Fibroblast of skin of left quadriceps (primary cell): ENCODE results near the gene HM13.
A peak's percentile ranks its signal among the peaks of the same experiment; 100 is the strongest.
"Not testable (repeated sequence)": the region's sequence is repeated elsewhere in the genome, so short reads cannot be mapped to it uniquely, and the experiment has no call there.

Experiments
- DNase-seq, 2 experiments: peaks; one replicate each; pipeline ENCODE4 v3.0.0-alpha.2; 2013; ENCODE audit warnings: low read depth in 2 of 2

Gene HM13

GRCh38 chr20:31514154-31515071, at the start of gene HM13:
TSS of gene HM13 (plus strand) at chr20:31514442. CDS start at chr20:31514552, 110 bp downstream.
- DNase-seq: peak; percentile 69 to 74

- DNase-seq: not testable (repeated sequence)
Measured at GRCh38 chr20:31470946-31471345, 43.3 kb upstream of the HM13 start.

GRCh38 chr20:31472395-31473330, 41.6 kb upstream of the HM13 start:
- no peak for DNase-seq

GRCh38 chr20:31473331-31474096, 40.7 kb upstream of the HM13 start:
- DNase-seq: no peak

GRCh38 chr20:31474097-31474436, 40.2 kb upstream of the HM13 start:
- DNase-seq: no peak

GRCh38 chr20:31474758-31475427, 39.3 kb upstream of the HM13 start, which contains the start of the genes DEFB124 and REM1:
TSS of gene DEFB124 (minus strand) at chr20:31475127. CDS start at chr20:31473013, 2,114 bp downstream.
TSS of gene REM1 (plus strand) at chr20:31475288. CDS start at chr20:31476446, 1,158 bp downstream.
- DNase-seq: no peak

- no peak for DNase-seq
Measured at GRCh38 chr20:31475472-31476293, 38.6 kb upstream of the HM13 start.

GRCh38 chr20:31476294-31476585, 38.0 kb upstream of the HM13 start:
- no peak for DNase-seq

GRCh38 chr20:31476643-31477215, 37.5 kb upstream of the HM13 start:
- DNase-seq: no peak

GRCh38 chr20:31484001-31484400, 30.2 kb upstream of the HM13 start:
- no peak for DNase-seq

- peak; percentile 28 to 30 for DNase-seq
Measured at GRCh38 chr20:31485450-31486339, 28.5 kb upstream of the HM13 start.

GRCh38 chr20:31488115-31488514, 26.1 kb upstream of the HM13 start:
- DNase-seq: no peak

- no peak for DNase-seq
Measured at GRCh38 chr20:31489152-31489551, 25.1 kb upstream of the HM13 start.

- DNase-seq: no peak
Measured at GRCh38 chr20:31490752-31491151, 23.5 kb upstream of the HM13 start.

GRCh38 chr20:31494131-31494530, 20.1 kb upstream of the HM13 start:
- no peak for DNase-seq

GRCh38 chr20:31496761-31497295, 17.4 kb upstream of the HM13 start:
- DNase-seq: no peak

- DNase-seq: peak; percentile 57 to 65
Measured at GRCh38 chr20:31497838-31498540, 16.3 kb upstream of the HM13 start.

GRCh38 chr20:31500527-31500926, 13.7 kb upstream of the HM13 start:
- DNase-seq: no peak
